GM12878 (cell line): ENCODE results near the gene ANKS1A.
A peak's percentile ranks its signal among the peaks of the same experiment; 100 is the strongest.

Source experiments
- CEBPB ChIP-seq, 2 experiments: fragments of 150-350 bp in 1 of 2; IDR thresholded peaks; 2 replicates each; pipeline ENCODE4 v1.6.1; 2012 to 2014; ENCODE audit warnings: low read depth in 2 of 2, low read length in 2 of 2, borderline replicate concordance in 1 of 2, inconsistent platforms in 1 of 2
- KDM1A ChIP-seq: fragments of 200-600 bp; sonication (generic); IDR thresholded peaks from 2 replicates; pipeline ENCODE4 v1.6.1; 2016; ENCODE audit warnings: borderline replicate concordance
- NFYB ChIP-seq: IDR thresholded peaks from 2 replicates; pipeline ENCODE4 v1.6.1; 2011; ENCODE audit warnings: low read depth, mild to moderate bottlenecking, low read length, improper control_type of control experiment, moderate library complexity; ENCODE audit not compliant: insufficient read depth
- POLR2A ChIP-seq: IDR thresholded peaks from 2 replicates; pipeline ENCODE4 v1.6.1; 2011; ENCODE audit warnings: low read depth, mild to moderate bottlenecking, low read length
- SP1 ChIP-seq: IDR thresholded peaks from one replicate; pipeline ENCODE4 v1.6.1; 2011; ENCODE audit warnings: low read depth, low read length
- TF ChIP-seq, protein P1 (sequence below): fragments of 450-650 bp; IDR thresholded peaks from 2 replicates; pipeline ENCODE4 v1.6.1; 2017; ENCODE audit warnings: mild to moderate bottlenecking
- TF ChIP-seq, protein P2 (sequence below): fragments of 450-650 bp; IDR thresholded peaks from 2 replicates; pipeline ENCODE4 v1.6.1; 2017; ENCODE audit warnings: mild to moderate bottlenecking, low read depth, inconsistent platforms; ENCODE audit not compliant: poor library complexity, severe bottlenecking
- TF ChIP-seq, protein P3 (sequence below), 3 experiments: IDR thresholded peaks in 2 of 3; conservative IDR thresholded peaks in 1 of 3; 2 replicates each; pipeline ENCODE4 v1.5.1; 2011; ENCODE audit warnings: low read depth in 3 of 3, low read length in 3 of 3, mild to moderate bottlenecking in 3 of 3, control low read depth in 2 of 3, moderate library complexity in 2 of 3, inconsistent platforms in 1 of 3, mixed read lengths in 1 of 3; ENCODE audit not compliant: control insufficient read depth in 2 of 3, insufficient read depth in 1 of 3; ENCODE audit errors: extremely low read depth in 1 of 3
- TF ChIP-seq, protein P4 (sequence below): IDR thresholded peaks from 2 replicates; pipeline ENCODE4 v1.6.1; 2011; ENCODE audit warnings: mild to moderate bottlenecking, low read depth, low read length, moderate library complexity; ENCODE audit not compliant: insufficient replicate concordance

DNA sequence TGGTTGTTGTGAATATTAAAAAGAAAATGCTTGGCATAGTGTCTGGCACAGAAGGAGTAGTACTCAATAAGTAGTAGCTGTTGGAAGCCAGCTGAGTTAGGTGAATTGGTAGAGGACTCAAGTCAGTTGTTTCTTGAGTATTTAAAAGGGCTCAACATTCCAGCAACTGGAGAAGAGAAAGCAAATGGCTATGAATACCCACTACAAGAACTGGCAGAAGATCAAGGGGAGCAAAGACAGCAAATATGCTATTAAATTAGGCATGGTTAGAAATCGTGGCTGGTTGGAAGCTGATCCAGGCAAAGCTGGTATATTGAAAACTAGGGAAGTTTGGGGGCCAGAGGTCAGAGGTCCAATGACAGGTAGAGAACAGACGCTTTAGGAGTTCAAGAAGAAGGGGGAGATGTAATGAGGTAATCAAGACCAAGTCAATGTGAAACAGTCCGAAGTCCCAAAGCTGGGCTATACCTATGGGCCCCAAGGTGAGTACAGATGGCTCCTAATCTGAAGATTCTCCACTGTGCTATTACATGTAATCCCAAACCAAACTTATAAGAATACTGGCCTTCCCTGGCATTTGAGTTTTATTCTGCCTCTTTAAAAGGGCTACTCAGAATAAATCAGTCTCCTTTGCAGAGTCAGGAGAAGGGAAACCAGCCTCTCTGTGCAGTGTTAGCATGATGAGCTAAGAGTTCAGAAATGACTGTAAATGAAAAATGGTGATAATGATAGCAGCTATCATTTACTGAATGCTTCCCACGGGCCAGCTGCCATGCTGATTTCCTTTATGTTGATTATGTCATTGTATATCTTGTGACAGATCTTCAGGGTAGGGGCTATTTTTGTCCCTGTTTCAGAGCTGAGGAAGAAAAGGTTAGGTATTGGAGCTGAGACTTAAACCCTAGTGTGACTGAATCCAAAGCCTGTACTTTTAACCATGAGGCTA lies 122.3 kb downstream of the ANKS1A start:
- TF ChIP-seq POLR2A (no peak), NFYB (no peak), KDM1A (no peak), CEBPB (IDR thresholded peaks at IDR 0.05; ENCODE audit: borderline replicate concordance in 1 of 2, low read depth in 2 of 2, low read length in 2 of 2) (peak in 1 of 2 experiments; percentile 82; a peak in 1 of 4 replicates), SP1 (no peak)
- TF ChIP-seq, protein P1, sequence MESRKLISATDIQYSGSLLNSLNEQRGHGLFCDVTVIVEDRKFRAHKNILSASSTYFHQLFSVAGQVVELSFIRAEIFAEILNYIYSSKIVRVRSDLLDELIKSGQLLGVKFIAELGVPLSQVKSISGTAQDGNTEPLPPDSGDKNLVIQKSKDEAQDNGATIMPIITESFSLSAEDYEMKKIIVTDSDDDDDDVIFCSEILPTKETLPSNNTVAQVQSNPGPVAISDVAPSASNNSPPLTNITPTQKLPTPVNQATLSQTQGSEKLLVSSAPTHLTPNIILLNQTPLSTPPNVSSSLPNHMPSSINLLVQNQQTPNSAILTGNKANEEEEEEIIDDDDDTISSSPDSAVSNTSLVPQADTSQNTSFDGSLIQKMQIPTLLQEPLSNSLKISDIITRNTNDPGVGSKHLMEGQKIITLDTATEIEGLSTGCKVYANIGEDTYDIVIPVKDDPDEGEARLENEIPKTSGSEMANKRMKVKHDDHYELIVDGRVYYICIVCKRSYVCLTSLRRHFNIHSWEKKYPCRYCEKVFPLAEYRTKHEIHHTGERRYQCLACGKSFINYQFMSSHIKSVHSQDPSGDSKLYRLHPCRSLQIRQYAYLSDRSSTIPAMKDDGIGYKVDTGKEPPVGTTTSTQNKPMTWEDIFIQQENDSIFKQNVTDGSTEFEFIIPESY, result no peak
- TF ChIP-seq, protein P2, sequence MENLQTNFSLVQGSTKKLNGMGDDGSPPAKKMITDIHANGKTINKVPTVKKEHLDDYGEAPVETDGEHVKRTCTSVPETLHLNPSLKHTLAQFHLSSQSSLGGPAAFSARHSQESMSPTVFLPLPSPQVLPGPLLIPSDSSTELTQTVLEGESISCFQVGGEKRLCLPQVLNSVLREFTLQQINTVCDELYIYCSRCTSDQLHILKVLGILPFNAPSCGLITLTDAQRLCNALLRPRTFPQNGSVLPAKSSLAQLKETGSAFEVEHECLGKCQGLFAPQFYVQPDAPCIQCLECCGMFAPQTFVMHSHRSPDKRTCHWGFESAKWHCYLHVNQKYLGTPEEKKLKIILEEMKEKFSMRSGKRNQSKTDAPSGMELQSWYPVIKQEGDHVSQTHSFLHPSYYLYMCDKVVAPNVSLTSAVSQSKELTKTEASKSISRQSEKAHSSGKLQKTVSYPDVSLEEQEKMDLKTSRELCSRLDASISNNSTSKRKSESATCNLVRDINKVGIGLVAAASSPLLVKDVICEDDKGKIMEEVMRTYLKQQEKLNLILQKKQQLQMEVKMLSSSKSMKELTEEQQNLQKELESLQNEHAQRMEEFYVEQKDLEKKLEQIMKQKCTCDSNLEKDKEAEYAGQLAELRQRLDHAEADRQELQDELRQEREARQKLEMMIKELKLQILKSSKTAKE, result no peak
- TF ChIP-seq, protein P3, sequence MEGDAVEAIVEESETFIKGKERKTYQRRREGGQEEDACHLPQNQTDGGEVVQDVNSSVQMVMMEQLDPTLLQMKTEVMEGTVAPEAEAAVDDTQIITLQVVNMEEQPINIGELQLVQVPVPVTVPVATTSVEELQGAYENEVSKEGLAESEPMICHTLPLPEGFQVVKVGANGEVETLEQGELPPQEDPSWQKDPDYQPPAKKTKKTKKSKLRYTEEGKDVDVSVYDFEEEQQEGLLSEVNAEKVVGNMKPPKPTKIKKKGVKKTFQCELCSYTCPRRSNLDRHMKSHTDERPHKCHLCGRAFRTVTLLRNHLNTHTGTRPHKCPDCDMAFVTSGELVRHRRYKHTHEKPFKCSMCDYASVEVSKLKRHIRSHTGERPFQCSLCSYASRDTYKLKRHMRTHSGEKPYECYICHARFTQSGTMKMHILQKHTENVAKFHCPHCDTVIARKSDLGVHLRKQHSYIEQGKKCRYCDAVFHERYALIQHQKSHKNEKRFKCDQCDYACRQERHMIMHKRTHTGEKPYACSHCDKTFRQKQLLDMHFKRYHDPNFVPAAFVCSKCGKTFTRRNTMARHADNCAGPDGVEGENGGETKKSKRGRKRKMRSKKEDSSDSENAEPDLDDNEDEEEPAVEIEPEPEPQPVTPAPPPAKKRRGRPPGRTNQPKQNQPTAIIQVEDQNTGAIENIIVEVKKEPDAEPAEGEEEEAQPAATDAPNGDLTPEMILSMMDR (IDR thresholded peaks at IDR 0.05 in 2 of 3, conservative IDR thresholded peaks at IDR 0.05 in 1 of 3; ENCODE audit: control insufficient read depth in 2 of 3, extremely low read depth in 1 of 3, insufficient read depth in 1 of 3, low read depth in 3 of 3, low read length in 3 of 3), result no peak
- TF ChIP-seq, protein P4, sequence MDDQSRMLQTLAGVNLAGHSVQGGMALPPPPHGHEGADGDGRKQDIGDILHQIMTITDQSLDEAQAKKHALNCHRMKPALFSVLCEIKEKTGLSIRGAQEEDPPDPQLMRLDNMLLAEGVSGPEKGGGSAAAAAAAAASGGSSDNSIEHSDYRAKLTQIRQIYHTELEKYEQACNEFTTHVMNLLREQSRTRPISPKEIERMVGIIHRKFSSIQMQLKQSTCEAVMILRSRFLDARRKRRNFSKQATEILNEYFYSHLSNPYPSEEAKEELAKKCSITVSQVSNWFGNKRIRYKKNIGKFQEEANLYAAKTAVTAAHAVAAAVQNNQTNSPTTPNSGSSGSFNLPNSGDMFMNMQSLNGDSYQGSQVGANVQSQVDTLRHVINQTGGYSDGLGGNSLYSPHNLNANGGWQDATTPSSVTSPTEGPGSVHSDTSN, result no peak
